22Rv1 (cell line): ENCODE measurements around the gene IGF2BP2.

ENCODE experiments used
- CTCF ChIP-seq: fragments of 450-650 bp; IDR thresholded peaks from 2 replicates; pipeline ENCODE4 v1.5.1; 2017; ENCODE audit warnings: mild to moderate bottlenecking
- ZFX ChIP-seq: fragments of 450-650 bp; IDR thresholded peaks from 2 replicates; pipeline ENCODE4 v1.6.1; 2017; ENCODE audit warnings: antibody characterized with exemption, borderline replicate concordance

- TF ChIP-seq CTCF (no peak), ZFX (no peak)
These were observed 95.3 kb downstream of the IGF2BP2 start for GRCh38 chr3:185729337-185730055.
